ENCODE measurements around the gene NHLRC4.

GRCh38 chr16:554640-555365, 12.0 kb upstream of the NHLRC4 start:
- TF ChIP-seq CTCF (IDR thresholded peaks at IDR 0.05) (no peak), TEAD4 (CRISPR knock-in tag; IDR thresholded peaks at IDR 0.05) (no peak), CREM (CRISPR knock-in tag; IDR thresholded peaks at IDR 0.05) (no peak), USF2 (CRISPR knock-in tag; IDR thresholded peaks at IDR 0.05) (no peak), SP1 (CRISPR knock-in tag; conservative IDR thresholded peaks at IDR 0.05) (no peak), NR2C2 (CRISPR knock-in tag; IDR thresholded peaks at IDR 0.05) (no peak), RELA (CRISPR knock-in tag; IDR thresholded peaks at IDR 0.05; ENCODE audit: borderline replicate concordance) (no peak), ZSCAN18 (CRISPR knock-in tag; IDR thresholded peaks at IDR 0.05) (no peak), FOXJ3 (CRISPR knock-in tag; IDR thresholded peaks at IDR 0.05; ENCODE audit: borderline replicate concordance) (no peak), ZNF138 (CRISPR knock-in tag; conservative IDR thresholded peaks at IDR 0.05) (no peak)
- TF ChIP-seq, protein P1, sequence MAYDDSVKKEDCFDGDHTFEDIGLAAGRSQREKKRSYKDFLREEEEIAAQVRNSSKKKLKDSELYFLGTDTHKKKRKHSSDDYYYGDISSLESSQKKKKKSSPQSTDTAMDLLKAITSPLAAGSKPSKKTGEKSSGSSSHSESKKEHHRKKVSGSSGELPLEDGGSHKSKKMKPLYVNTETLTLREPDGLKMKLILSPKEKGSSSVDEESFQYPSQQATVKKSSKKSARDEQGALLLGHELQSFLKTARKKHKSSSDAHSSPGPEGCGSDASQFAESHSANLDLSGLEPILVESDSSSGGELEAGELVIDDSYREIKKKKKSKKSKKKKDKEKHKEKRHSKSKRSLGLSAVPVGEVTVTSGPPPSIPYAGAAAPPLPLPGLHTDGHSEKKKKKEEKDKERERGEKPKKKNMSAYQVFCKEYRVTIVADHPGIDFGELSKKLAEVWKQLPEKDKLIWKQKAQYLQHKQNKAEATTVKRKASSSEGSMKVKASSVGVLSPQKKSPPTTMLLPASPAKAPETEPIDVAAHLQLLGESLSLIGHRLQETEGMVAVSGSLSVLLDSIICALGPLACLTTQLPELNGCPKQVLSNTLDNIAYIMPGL (CRISPR knock-in tag; IDR thresholded peaks at IDR 0.05), result no peak
- TF ChIP-seq, protein P2, sequence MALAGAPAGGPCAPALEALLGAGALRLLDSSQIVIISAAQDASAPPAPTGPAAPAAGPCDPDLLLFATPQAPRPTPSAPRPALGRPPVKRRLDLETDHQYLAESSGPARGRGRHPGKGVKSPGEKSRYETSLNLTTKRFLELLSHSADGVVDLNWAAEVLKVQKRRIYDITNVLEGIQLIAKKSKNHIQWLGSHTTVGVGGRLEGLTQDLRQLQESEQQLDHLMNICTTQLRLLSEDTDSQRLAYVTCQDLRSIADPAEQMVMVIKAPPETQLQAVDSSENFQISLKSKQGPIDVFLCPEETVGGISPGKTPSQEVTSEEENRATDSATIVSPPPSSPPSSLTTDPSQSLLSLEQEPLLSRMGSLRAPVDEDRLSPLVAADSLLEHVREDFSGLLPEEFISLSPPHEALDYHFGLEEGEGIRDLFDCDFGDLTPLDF (CRISPR knock-in tag; IDR thresholded peaks at IDR 0.05), result no peak

All from WTC11 (cell line).